Body of pancreas (tissue), 4 donors: Measurements from ENCODE around the gene HLA-DQA1. TPM values are rescaled to one million over a fixed set of nuclear protein-coding genes. Genes with fewer than 3 reads are reported as not detected.
"Not testable (repeated sequence)": the region's sequence is repeated elsewhere in the genome, so short reads cannot be mapped to it uniquely, and the experiment has no call there.

Experiments
- ATAC-seq: fragments of 150-250 bp; one replicate; pipeline ENCODE4 v1.9.1; 2016
- DNase-seq, 4 donors: peaks; one replicate each; pipeline ENCODE4 v3.0.0-alpha.2; 2019
- H3K27ac ChIP-seq, 4 donors: fragments of 200-600 bp; sonication (generic); 1 replicate in 3 of 4; 2 replicates in 1 of 4; pipeline versions ENCODE4 v1.5.1 to v1.6.1; 2016 to 2019; ENCODE audit warnings: mild to moderate bottlenecking in 1 of 4, mixed read lengths in 1 of 4, moderate library complexity in 1 of 4
- H3K27me3 ChIP-seq, 2 donors: fragments of 200-600 bp; sonication (generic); one replicate each; pipeline ENCODE4 v1.6.0; 2016; ENCODE audit warnings: mild to moderate bottlenecking in 1 of 2
- H3K36me3 ChIP-seq, 2 donors: fragments of 200-600 bp; sonication (generic); replicated peaks in 1 of 2; 2 replicates each; pipeline ENCODE4 v1.5.1; 2016; ENCODE audit warnings: low read depth in 2 of 2; ENCODE audit not compliant: insufficient read depth in 1 of 2
- H3K4me1 ChIP-seq: fragments of 200-600 bp; sonication (generic); one replicate; pipeline ENCODE4 v1.6.0; 2016
- H3K4me3 ChIP-seq, 2 donors: fragments of 200-600 bp; sonication (generic); 1 replicate in 1 of 2; 2 replicates in 1 of 2; pipeline ENCODE4 v1.5.1; 2016 to 2019
- H3K9me3 ChIP-seq, 3 donors: fragments of 200-600 bp; sonication (generic); 1 replicate in 2 of 3; 2 replicates in 1 of 3; pipeline ENCODE4 v1.5.1; 2016
- CTCF ChIP-seq, 7 experiments: fragments of 450-650 bp in 4 of 7; fragments of 200-600 bp in 3 of 7; sonication (generic) in 3 of 7; IDR thresholded peaks; one replicate each; pipeline ENCODE4 v1.5.1; 2016 to 2019; ENCODE audit warnings: antibody characterized with exemption in 7 of 7
- POLR2A ChIP-seq, 3 donors: fragments of 450-650 bp; IDR thresholded peaks; one replicate each; pipeline ENCODE4 v1.6.1; 2016; ENCODE audit warnings: antibody characterized with exemption in 3 of 3, mild to moderate bottlenecking in 2 of 3
- WGBS, 2 donors: methylation state at CpG; one replicate each; pipeline ENCODE4 v1.1.5; 2017; 5-methylcytosine and 5-hydroxymethylcytosine counted together
- intact Hi-C: fragments of 100-400 bp; cut with DNase I; formaldehyde crosslinking; loops from one replicate; pipeline ENCODE4 v1.15.1; 2023
- total RNA-seq, 2 donors: library from RNA; depleted of rRNA; stranded (reverse); fragments of >200 nt; gene quantifications; one replicate each; pipeline ENCODE4 v1.1.0, GENCODE V29; 2016

Gene HLA-DQA1
- total RNA-seq, 2 donors from 2014 or later, result 0.99 to 10.4 TPM

- no peak overlapping the region for H3K4me3 ChIP-seq
- no peak for TF ChIP-seq POLR2A (IDR thresholded peaks at IDR 0.05)
- no peak for TF ChIP-seq CTCF (IDR thresholded peaks at IDR 0.05)
- 28 to 37% methylated on average over 3 of the region's 3 CpGs for WGBS, 2 donors
Observed at GRCh38 chr6:32637883-32638282, 677 bp downstream of the HLA-DQA1 start.

GRCh38 chr6:32638532-32639219 lies 1.5 kb downstream of the HLA-DQA1 start:
- no peaks in the 10 kb centered on the region for H3K36me3 ChIP-seq
- no peaks in the 10 kb centered on the region for H3K27me3 ChIP-seq
- intact Hi-C loops, result no loop called here
- WGBS, 2 donors, result 0 to 53% methylated on average over 2 to 8 of the region's 9 CpGs
- no peak overlapping the region for H3K4me3 ChIP-seq
- TF ChIP-seq CTCF (IDR thresholded peaks at IDR 0.05) (no peak), POLR2A (IDR thresholded peaks at IDR 0.05) (no peak)
- DNase-seq (no peak), ATAC-seq (no peak)
- H3K27ac ChIP-seq, result no peak overlapping the region
- no peaks in the 10 kb centered on the region for H3K9me3 ChIP-seq
- no peaks in the 10 kb centered on the region for H3K4me1 ChIP-seq

More at GRCh38 chr6:32637883-32638282, 677 bp downstream of the HLA-DQA1 start:
- intact Hi-C loops, result no loop called here
- Histone ChIP-seq H3K27ac (no peak overlapping the region), H3K27me3 (no peaks in the 10 kb centered on the region), H3K36me3 (no peaks in the 10 kb centered on the region), H3K9me3 (no peaks in the 10 kb centered on the region), H3K4me1 (no peaks in the 10 kb centered on the region)
- DNase-seq, result no peak
- no peak for ATAC-seq

GRCh38 chr6:32639440-32640394 lies 2.5 kb downstream of the HLA-DQA1 start:
- Histone ChIP-seq H3K27me3 (no peaks in the 10 kb centered on the region), H3K36me3 (no peaks in the 10 kb centered on the region), H3K27ac (no peak overlapping the region), H3K9me3 (no peaks in the 10 kb centered on the region), H3K4me3 (no peak overlapping the region), H3K4me1 (no peaks in the 10 kb centered on the region)
- DNase-seq (no peak), ATAC-seq (no peak)
- WGBS, 2 donors, result 1 to 46% methylated on average over 8 of the region's 8 CpGs
- TF ChIP-seq CTCF (IDR thresholded peaks at IDR 0.05) (no peak), POLR2A (IDR thresholded peaks at IDR 0.05) (no peak)
- intact Hi-C loops, result loop anchor here (5.0 kb wide), 1 partner anchor 108 kb away; no protein-coding TSS in a partner anchor

- H3K4me3 ChIP-seq, result no peak overlapping the region
- no peak for ATAC-seq
- 39 to 52% methylated on average over 6 of the region's 6 CpGs for WGBS, 2 donors
- intact Hi-C loops, result loop anchor here (5.0 kb wide), 1 partner anchor 106 kb away; no protein-coding TSS in a partner anchor
- H3K36me3 ChIP-seq, result no peaks in the 10 kb centered on the region
- H3K27me3 ChIP-seq, result no peaks in the 10 kb centered on the region
- no peak for DNase-seq
- no peaks in the 10 kb centered on the region for H3K4me1 ChIP-seq
- TF ChIP-seq CTCF (IDR thresholded peaks at IDR 0.05), result no peak
- no peak for TF ChIP-seq POLR2A (IDR thresholded peaks at IDR 0.05)
- no peak overlapping the region for H3K27ac ChIP-seq
- H3K9me3 ChIP-seq, result no peaks in the 10 kb centered on the region
Observed at GRCh38 chr6:32641122-32641521, 3.9 kb downstream of the HLA-DQA1 start.

GRCh38 chr6:32641785-32642719 lies 4.8 kb downstream of the HLA-DQA1 start:
- H3K4me1 ChIP-seq, ATAC-seq, H3K27ac ChIP-seq, H3K36me3 ChIP-seq, H3K27me3 ChIP-seq, H3K4me3 ChIP-seq, H3K9me3 ChIP-seq: not testable (repeated sequence)
- DNase-seq, result peak in 1 of 4 donors; percentile 5
- WGBS, 2 donors, result 35 to 50% methylated on average over 1 to 2 of the region's 2 CpGs
- intact Hi-C loops, result loop anchor here (5.0 kb wide), 1 partner anchor 105 kb away; no protein-coding TSS in a partner anchor
